AG20443 (cell line): ENCODE data around the gene SSX7.
"Not testable (repeated sequence)": the region's sequence is repeated elsewhere in the genome, so short reads cannot be mapped to it uniquely, and the experiment has no call there.

ENCODE experiments used
- DNase-seq: peaks from one replicate; pipeline ENCODE4 v3.0.0; 2012; ENCODE audit warnings: low spot score, mixed read lengths

SSX7 gene

GRCh38 chrX:52654800-52655199 lies at the start of gene SSX7:
Gene SSX7, minus strand, starts transcription at chrX:52654900. Its CDS starts 1,428 bp downstream, at chrX:52653472.
- DNase-seq = not testable (repeated sequence)

GRCh38 chrX:52692034-52692433 lies 37.3 kb upstream of the SSX7 start:
- not testable (repeated sequence) for DNase-seq

GRCh38 chrX:52662218-52662617 lies 7.5 kb upstream of the SSX7 start:
- DNase-seq = not testable (repeated sequence)

- DNase-seq = not testable (repeated sequence)
These were observed 775 bp upstream of the SSX7 start for GRCh38 chrX:52655475-52655874.

- not testable (repeated sequence) for DNase-seq
These were observed 4.0 kb downstream of the SSX7 start for GRCh38 chrX:52650676-52651075.

- not testable (repeated sequence) for DNase-seq
These were observed 5.7 kb downstream of the SSX7 start for GRCh38 chrX:52648956-52649355.

GRCh38 chrX:52628483-52628882 lies 26.2 kb downstream of the SSX7 start:
- DNase-seq = not testable (repeated sequence)

- not testable (repeated sequence) for DNase-seq
These were observed 34.0 kb downstream of the SSX7 start for GRCh38 chrX:52620661-52621060.

- no peak for DNase-seq
These were observed 45.7 kb downstream of the SSX7 start for GRCh38 chrX:52608961-52609360.

GRCh38 chrX:52603151-52603550 lies 51.5 kb downstream of the SSX7 start:
- DNase-seq = not testable (repeated sequence)

GRCh38 chrX:52598886-52599285 lies 55.8 kb downstream of the SSX7 start:
- no peak for DNase-seq

- no peak for DNase-seq
These were observed 60.0 kb downstream of the SSX7 start for GRCh38 chrX:52594658-52595057.
